Ascending aorta (tissue), 2 donors: ENCODE results near the gene PARK7. TPM values are rescaled to one million over a fixed set of nuclear protein-coding genes. Genes with fewer than 3 reads are reported as not detected.

Experiments used
- DNase-seq, 2 donors: peaks; one replicate each; pipeline ENCODE4 v3.0.0-alpha.2; 2019; ENCODE audit warnings: low spot score in 2 of 2
- H3K27ac ChIP-seq, 2 donors: fragments of 200-600 bp; sonication (generic); one replicate each; pipeline ENCODE4 v1.5.1; 2016 to 2017; ENCODE audit warnings: mild to moderate bottlenecking in 1 of 2
- H3K27me3 ChIP-seq: fragments of 200-600 bp; sonication (generic); one replicate; pipeline ENCODE4 v1.5.1; 2017
- H3K36me3 ChIP-seq, 2 donors: fragments of 200-600 bp; sonication (generic); one replicate each; pipeline ENCODE4 v1.5.1; 2016
- H3K4me1 ChIP-seq, 2 donors: fragments of 200-600 bp; sonication (generic); one replicate each; pipeline ENCODE4 v1.5.1; 2016 to 2017; ENCODE audit warnings: mild to moderate bottlenecking in 1 of 2
- H3K4me3 ChIP-seq, 2 donors: fragments of 200-600 bp; sonication (generic); one replicate each; pipeline ENCODE4 v1.5.1; 2016 to 2017; ENCODE audit warnings: mild to moderate bottlenecking in 1 of 2
- H3K9me3 ChIP-seq, 2 donors: fragments of 200-600 bp; sonication (generic); one replicate each; pipeline ENCODE4 v1.5.1; 2016
- intact Hi-C: fragments of 100-400 bp; cut with DNase I; formaldehyde crosslinking; loops from one replicate; pipeline ENCODE4 v1.15.1; 2023
- total RNA-seq: library from RNA; depleted of rRNA; stranded (reverse); fragments of >200 nt; gene quantifications from one replicate; pipeline ENCODE4 v1.1.0, GENCODE V29; 2016
- TF ChIP-seq, protein P1 (sequence below), 3 experiments: fragments of 200-600 bp in 2 of 3; fragments of 450-650 bp in 1 of 3; sonication (generic) in 2 of 3; IDR thresholded peaks; one replicate each; pipeline ENCODE4 v1.5.1; 2016 to 2019; ENCODE audit warnings: antibody characterized with exemption in 3 of 3, mild to moderate bottlenecking in 1 of 3, moderate library complexity in 1 of 3

The PARK7 gene
- total RNA-seq, 1 donor from 2014 or later: 103 TPM

DNA sequence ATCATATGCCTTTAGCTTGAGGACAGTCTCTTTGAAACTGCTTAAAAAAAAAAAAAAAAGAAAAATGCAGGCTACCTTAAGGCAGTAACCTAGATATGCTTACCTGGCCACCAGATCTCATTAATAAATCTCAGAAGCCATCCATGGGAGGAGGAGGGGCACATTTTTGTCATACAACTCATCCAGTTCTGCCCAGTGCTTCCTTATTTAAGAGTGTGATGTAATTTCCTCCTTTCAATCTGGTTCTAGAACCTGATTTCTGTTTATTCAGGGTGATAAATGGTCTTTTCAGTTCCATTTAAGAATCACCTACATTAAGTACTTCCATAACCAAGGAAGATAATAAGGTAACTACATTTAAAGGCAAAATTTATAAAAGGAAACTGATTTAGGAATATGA lies 58.5 kb downstream of the PARK7 start:
- no peak for DNase-seq
- peaks cover 12 to 56% of the 10 kb centered on the region in 2 donors for H3K4me1 ChIP-seq
- TF ChIP-seq, protein P1, sequence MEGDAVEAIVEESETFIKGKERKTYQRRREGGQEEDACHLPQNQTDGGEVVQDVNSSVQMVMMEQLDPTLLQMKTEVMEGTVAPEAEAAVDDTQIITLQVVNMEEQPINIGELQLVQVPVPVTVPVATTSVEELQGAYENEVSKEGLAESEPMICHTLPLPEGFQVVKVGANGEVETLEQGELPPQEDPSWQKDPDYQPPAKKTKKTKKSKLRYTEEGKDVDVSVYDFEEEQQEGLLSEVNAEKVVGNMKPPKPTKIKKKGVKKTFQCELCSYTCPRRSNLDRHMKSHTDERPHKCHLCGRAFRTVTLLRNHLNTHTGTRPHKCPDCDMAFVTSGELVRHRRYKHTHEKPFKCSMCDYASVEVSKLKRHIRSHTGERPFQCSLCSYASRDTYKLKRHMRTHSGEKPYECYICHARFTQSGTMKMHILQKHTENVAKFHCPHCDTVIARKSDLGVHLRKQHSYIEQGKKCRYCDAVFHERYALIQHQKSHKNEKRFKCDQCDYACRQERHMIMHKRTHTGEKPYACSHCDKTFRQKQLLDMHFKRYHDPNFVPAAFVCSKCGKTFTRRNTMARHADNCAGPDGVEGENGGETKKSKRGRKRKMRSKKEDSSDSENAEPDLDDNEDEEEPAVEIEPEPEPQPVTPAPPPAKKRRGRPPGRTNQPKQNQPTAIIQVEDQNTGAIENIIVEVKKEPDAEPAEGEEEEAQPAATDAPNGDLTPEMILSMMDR (IDR thresholded peaks at IDR 0.05): no peak
- peak overlapping the region in 1 of 2 donors; percentile 49 for H3K27ac ChIP-seq
- intact Hi-C loops: no loop called here
- no peaks in the 10 kb centered on the region for H3K9me3 ChIP-seq
- H3K27me3 ChIP-seq: no peaks in the 10 kb centered on the region
- H3K4me3 ChIP-seq: no peak overlapping the region
- no peaks in the 10 kb centered on the region for H3K36me3 ChIP-seq

DNA sequence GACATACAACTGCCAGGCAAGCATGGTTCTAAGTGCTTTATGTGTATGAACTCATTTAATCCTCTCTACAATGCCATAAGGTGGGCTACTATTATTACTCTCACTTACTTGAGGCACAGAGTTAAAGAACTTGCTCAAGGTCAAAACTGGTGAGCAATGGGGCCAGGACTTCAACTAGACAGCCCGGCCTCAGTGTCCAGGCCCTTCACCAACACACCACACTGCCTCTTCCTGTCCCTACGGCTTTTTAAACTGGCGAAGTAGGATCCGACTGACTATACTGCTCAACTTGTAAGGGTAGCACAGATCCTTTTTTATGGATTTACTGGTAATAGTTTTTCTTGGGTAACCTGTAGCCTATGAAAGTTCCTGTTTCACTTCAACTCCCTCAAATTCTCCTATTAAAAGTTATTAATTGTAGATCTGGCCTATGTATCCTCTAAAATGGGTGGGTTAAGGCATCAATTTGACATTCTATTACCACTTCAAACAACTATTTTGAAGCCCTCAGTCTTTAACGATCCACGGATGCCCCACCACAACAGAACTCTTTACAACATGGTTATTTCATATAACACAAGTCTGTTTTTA lies 60.3 kb downstream of the PARK7 start:
- peak overlapping the region in 1 of 2 donors; percentile 38 for H3K27ac ChIP-seq
- H3K4me1 ChIP-seq: peaks cover 0 to 44% of the 10 kb centered on the region in 2 donors
- no peaks in the 10 kb centered on the region for H3K9me3 ChIP-seq
- H3K27me3 ChIP-seq: no peaks in the 10 kb centered on the region
- DNase-seq: no peak
- H3K36me3 ChIP-seq: no peaks in the 10 kb centered on the region
- TF ChIP-seq, protein P1 (IDR thresholded peaks at IDR 0.05): no peak
- intact Hi-C loops: no loop called here
- H3K4me3 ChIP-seq: peak overlapping the region in 1 of 2 donors; percentile 85

DNA sequence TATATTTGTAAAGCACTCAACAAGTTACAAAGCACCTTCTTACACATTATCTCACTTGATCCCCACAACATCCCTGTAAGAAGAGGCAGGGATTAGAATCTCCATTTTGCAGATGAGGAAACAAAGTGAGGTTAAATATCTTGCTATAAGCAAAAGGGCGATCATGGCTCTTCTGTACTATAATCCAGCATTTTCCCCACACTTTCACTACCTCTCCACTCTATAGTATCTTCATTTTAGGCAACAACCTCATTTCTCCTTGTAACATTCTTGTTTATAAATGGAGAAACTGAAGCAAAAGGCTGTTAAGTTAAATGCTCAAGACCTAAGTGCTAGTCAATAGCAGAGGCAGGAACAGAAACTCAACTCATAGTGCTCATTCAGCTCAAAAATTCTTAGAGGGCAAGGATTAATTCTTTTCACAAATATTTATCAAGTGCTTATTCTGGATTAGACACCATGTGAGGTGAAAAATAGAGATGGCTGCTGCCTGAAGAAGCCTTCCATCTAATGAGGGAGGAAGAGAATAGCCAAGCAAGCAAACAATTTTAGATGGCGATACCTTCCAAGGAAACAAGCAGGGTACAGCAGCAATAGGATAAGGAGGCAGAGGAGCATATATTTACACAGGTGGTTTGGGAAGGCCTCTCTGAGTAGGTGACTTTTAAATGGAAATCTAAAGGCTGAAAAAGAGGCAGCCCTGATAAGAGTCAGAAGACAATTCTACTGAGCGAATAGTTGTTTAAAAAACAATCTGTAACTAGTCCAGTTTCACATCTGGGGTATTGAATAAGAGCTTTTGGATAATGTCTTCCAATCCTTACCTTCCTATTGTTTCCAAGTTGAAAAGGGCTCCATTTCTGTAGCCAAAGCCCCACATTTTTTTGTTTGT lies 61.1 kb downstream of the PARK7 start:
- intact Hi-C loops: no loop called here
- peak overlapping the region; percentile 85 to 94 for H3K4me3 ChIP-seq
- DNase-seq: no peak
- TF ChIP-seq, protein P1 (IDR thresholded peaks at IDR 0.05): no peak
- no peaks in the 10 kb centered on the region for H3K9me3 ChIP-seq
- no peaks in the 10 kb centered on the region for H3K36me3 ChIP-seq
- H3K27me3 ChIP-seq: no peaks in the 10 kb centered on the region
- peak overlapping the region; percentile 42 to 98 for H3K27ac ChIP-seq
- peaks cover 0 to 44% of the 10 kb centered on the region in 2 donors for H3K4me1 ChIP-seq

DNA sequence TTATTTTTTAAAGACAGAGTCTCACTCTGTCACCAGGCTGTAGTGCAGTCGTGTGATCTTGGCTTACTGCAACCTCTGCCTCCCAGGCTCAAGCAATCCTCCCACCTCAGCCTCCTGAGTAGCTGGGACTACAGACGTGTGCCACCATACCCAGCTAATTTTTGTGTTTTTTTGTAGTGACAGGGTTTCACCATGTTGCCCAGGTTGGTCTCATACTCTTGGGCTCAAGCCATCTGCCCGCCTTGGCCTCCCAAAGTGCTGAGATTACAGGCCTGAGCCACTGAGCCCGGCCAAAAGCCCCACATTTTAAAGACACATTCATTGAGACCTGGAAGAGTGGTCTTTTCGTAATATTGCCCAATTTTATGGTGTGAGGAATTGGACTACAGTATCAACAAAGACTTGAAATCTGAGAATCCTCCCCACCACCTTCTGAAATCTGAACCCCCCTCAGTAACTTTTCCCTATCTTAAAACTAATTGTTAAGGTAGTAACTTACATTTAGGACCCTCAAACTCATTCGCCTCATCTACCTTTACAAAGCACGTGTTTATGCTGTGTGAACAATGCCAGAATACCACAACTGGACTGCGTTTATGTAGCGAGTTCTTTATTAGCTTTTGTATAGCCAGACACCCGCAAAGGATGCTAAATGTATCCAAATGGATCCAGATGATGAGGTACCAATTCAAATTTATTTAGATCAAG lies 61.9 kb downstream of the PARK7 start:
- DNase-seq: peak in 1 of 2 donors; percentile 56
- H3K4me1 ChIP-seq: peaks cover 0 to 46% of the 10 kb centered on the region in 2 donors
- no peaks in the 10 kb centered on the region for H3K27me3 ChIP-seq
- peak overlapping the region; percentile 42 to 98 for H3K27ac ChIP-seq
- intact Hi-C loops: no loop called here
- no peaks in the 10 kb centered on the region for H3K36me3 ChIP-seq
- H3K9me3 ChIP-seq: no peaks in the 10 kb centered on the region
- H3K4me3 ChIP-seq: peak overlapping the region; percentile 85 to 94
- TF ChIP-seq, protein P1 (IDR thresholded peaks at IDR 0.05): no peak

DNA sequence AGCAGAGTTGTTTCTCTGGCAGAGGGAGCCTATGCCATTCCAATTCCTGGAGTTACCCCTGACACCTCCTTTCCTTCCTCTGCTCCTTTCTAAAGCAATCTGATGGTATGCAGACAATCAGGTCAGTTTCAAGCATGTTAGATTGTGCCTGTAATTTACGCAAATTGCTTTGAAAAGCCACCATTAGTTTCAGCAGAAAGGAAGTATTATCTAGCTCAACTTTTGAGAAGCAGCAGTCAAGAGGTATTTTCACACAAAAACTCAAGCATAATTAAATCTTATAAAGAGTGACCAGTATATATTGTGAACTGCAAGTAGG lies 62.4 kb downstream of the PARK7 start:
- intact Hi-C loops: no loop called here
- no peaks in the 10 kb centered on the region for H3K27me3 ChIP-seq
- H3K36me3 ChIP-seq: no peaks in the 10 kb centered on the region
- no peak for DNase-seq
- TF ChIP-seq, protein P1 (IDR thresholded peaks at IDR 0.05): no peak
- H3K27ac ChIP-seq: peak overlapping the region; percentile 42 to 98
- peak overlapping the region; percentile 85 to 94 for H3K4me3 ChIP-seq
- H3K4me1 ChIP-seq: peaks cover 0 to 49% of the 10 kb centered on the region in 2 donors
- H3K9me3 ChIP-seq: no peaks in the 10 kb centered on the region
